HG03135 (cell line): ENCODE results near the gene ADA.
"Not testable (repeated sequence)": the region's sequence is repeated elsewhere in the genome, so short reads cannot be mapped to it uniquely, and the experiment has no call there.

Source experiments
- ATAC-seq: cut with Tn5 transposase; IDR thresholded peaks from one replicate; pipeline ENCODE4 v1.9.1; 2021; ENCODE audit warnings: mild to moderate bottlenecking, moderate library complexity; ENCODE audit not compliant: unreplicated experiment

The ADA gene

DNA sequence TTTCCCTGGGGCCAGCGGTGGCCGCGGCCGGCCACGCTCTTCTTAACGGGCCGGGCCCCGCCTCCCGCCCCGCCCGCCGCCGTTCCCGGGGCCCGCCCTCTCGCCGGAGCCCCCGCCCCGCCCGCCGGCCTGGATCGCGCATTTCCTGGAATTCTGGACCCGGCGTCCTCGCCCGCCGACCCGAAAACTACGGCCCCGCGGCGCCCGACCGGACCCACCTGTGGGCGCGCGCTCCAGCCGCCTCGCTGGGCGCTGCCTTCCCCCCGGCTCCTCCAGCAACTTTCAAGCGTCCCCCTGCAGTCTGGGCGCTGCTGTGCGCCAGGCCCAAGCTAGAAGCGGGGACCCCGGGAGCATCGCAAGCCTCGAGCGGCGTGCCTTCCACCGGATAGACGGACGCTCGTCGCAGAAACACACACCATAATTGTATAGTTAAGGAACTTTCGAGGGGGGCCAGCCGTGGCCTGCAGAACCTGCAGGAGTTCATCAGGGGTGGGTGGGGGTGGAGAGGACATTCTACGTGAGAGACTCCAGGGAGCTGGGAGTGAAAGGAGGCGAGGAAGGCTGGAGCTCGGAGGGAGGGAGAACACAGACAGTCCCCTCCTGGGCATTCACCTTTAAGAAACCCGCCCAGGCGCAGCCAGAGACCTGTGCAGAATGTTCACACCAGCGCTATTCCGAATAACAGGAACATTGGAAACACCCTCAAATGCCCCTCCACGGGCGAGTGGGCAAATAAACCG lies at the start of gene ADA:
Gene ADA (minus strand): TSS at position 16 of the 740 bp plus-strand sequence. CDS start 92 bp downstream, outside the sequence.
- ATAC-seq: no peak

- ATAC-seq: no peak
These were observed 48.8 kb upstream of the ADA start for GRCh38 chr20:44700306-44700705.

GRCh38 chr20:44698351-44698750 lies 46.9 kb upstream of the ADA start:
- ATAC-seq: no peak

DNA sequence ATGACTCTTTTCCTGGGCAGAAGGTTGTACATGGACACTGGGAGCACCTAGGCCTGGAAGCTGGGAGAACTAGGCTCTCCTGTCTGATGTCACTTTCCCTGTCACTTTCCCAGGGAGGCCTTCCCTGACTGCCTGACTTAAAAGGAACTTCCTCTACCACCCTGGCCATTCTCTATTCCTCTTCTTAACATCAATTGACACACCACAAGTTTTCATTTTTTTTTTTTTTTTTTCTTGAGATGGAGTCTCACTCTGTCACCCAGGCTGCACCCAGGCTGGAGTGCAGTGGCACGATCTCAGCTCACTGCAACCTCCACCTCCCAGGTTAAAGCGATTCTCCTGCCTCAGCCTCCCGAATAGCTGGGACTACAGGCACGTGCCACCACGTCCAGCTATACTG lies 45.5 kb upstream of the ADA start:
- ATAC-seq: not testable (repeated sequence)

DNA sequence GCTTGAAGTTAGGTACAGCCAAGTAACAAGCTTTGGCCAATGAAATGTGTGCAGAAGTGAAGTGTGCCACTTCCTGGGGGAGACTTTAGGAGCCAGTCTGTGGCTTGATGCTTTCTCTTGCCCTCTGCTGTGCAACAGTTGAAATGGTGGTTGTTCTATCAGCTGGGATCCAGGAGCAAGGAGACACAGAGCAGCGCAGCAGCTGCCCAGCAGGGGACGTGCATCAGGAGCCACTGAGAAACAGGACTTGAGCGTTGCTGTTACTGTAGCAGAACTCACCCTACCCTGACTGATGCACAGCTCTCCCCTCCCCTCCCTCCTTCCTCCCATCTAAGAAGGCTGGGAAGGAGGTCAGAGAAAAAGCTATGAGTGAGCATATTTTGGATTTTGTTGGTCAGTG lies 44.8 kb upstream of the ADA start:
- ATAC-seq: no peak

DNA sequence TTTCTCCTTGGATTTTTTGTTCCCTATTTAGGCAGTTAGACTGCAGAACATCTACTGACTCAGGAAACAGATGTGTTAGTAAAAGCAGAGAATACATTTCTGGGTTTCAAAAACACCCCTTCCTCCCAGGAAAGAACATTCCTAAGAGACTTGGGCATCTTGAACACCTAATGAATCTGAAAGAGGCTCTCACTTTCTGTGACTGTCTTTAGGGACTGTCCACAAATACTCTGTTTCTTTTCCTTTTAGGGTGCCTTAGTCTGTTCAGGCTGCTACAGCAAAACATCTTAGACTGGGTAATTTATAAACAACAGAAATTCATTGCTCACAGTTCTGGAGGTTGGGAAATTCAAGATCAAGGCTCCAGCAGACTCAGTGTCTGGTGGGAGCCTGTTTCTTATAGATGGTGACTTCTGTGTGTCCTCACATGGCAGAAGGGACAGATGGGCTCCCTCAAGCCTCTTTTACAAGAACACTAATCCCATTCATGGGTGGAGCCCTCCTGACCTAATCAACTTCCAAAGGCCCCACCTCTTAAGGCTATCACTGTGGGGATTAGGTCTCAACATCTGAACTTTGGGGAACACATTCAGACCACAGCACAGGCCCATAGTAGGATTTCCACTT lies 44.3 kb upstream of the ADA start:
- no peak for ATAC-seq

GRCh38 chr20:44695295-44695673 lies 43.8 kb upstream of the ADA start:
- ATAC-seq: no peak

GRCh38 chr20:44694159-44694558 lies 42.7 kb upstream of the ADA start:
- no peak for ATAC-seq

DNA sequence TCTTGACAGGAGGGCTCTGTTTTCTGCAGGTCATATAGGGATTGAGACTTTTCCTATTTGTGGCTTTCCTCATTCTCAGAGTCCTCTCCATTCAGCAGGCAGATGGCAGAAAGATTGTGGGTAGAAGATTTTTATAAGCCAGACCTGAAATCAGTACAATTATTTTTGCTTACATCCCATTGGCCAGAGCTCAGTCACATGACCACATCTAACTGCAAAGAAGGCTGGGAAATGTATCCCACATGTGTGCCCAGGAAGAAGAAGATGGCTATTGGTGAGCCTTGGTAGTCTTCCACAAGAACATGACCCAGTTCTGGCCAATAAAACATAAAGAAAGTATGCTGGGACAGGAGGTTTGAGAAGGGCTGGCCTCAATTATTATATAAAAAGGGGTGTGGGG lies 42.1 kb upstream of the ADA start:
- no peak for ATAC-seq

GRCh38 chr20:44692932-44693480 lies 41.5 kb upstream of the ADA start:
- no peak for ATAC-seq

- ATAC-seq: no peak
These were observed 40.2 kb upstream of the ADA start for GRCh38 chr20:44691424-44692423.

- no peak for ATAC-seq
These were observed 39.4 kb upstream of the ADA start for GRCh38 chr20:44690781-44691423.

DNA sequence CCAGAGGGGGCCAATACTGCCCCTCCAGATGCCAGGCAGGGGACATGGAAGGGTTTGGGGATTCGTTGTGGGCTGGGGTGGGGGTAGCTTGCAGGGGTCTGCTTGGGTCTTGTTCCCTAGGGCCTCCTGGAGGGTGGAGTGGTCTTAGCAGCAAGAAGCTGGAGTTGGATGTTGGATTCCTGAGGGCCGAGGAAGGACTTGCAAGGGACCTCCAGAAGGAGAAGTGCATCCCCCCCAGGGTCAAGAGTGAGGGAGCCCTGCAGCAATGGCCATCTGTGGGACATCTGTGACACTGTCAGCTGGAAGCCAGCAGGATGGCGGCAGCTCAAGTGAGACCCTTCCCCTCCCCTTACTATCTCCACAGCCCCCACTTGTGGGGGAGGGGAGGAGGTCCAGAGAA lies 38.3 kb upstream of the ADA start:
- no peak for ATAC-seq

DNA sequence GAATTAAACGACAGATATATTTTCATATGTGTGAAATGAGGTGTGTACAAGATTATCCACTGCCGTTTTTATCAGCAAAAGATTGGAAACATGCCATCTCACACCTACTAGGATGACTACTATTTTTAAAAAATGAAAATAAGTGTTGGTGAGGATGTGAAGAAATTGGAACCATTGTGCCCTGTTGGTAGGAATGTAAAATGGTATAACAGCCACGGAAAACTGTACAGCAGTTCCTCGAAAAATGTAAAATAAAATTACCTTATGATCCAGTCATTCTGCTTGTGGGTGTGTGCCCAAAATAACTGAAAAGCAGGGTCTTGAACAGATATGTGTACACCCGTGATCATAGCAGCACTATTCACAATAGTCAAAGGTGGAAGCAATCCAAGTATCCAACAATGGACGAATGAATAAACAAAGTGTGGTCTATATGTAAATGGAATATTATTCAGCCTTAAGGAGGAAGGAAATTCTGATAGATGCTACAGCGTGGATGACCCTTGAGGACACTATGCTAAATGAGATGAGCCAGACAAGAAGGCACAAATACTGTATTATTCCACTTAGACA lies 36.6 kb upstream of the ADA start:
- ATAC-seq: no peak

- ATAC-seq: no peak
These were observed 35.4 kb upstream of the ADA start for GRCh38 chr20:44686934-44687333.

DNA sequence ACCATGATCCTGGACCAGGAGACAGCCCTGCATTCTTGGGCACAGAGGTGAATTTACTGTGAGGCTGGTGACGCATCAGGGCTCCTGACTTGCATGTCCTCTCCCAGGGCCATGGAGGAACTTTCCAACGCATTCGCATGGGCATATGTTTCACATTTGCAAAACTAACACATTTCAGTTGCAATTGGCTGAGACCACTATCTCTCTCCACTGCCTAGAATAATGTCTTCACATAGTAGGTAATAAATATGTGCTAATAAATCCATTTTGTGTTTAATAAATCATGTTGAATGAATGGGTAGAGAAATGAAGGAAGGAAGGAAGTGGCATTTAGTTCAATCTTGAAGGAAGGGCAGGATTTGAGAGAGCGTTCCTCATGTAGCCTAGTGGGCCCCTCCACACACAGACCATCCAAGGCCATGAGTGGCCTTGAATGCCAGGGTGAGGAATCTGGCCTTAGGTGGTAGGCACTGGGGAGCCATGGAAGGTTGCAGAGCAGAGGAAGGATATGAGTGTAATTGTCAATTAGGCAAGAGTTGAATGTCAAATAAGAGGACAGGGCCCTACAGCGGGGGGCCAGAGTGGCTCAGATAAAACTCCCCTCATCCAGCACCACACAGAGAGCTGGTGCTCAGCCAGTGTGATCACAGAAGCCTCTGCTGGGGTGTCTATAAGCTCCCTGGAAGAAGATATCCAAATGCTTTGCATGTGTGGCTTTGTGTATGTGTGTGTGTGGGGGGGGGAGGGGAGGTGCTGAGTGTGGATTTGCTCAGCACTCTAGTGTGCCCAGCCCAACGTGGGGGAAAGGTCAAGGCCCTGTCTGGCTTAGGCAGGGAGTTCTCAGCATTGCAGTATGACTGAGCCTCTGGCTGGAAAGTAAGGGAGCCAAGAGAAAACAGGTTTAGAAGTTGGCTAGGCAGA lies 32.8 kb upstream of the ADA start:
- no peak for ATAC-seq

GRCh38 chr20:44683263-44684046 lies 32.0 kb upstream of the ADA start:
- no peak for ATAC-seq

- ATAC-seq: no peak
These were observed 30.5 kb upstream of the ADA start for GRCh38 chr20:44681796-44682566.
